ES-I3 (cell line): ENCODE data around the gene PNP.
"Not testable (repeated sequence)": the region's sequence is repeated elsewhere in the genome, so short reads cannot be mapped to it uniquely, and the experiment has no call there.

Source experiments
- H3K36me3 ChIP-seq: 2 replicates; pipeline ENCODE4 v1.6.1; 2013; ENCODE audit warnings: mild to moderate bottlenecking, low read length, control low read depth, moderate library complexity; ENCODE audit not compliant: insufficient read depth
- H3K4me1 ChIP-seq: 2 replicates; pipeline ENCODE4 v1.6.1; 2013; ENCODE audit warnings: mild to moderate bottlenecking, control low read depth, low read length; ENCODE audit not compliant: insufficient read depth
- H3K9ac ChIP-seq: 2 replicates; pipeline ENCODE4 v1.6.1; 2013; ENCODE audit warnings: low read depth, mild to moderate bottlenecking, low read length, moderate library complexity
- H3K9me3 ChIP-seq: 2 replicates; pipeline ENCODE4 v1.6.1; 2013; ENCODE audit warnings: mild to moderate bottlenecking, low read length, moderate library complexity; ENCODE audit not compliant: control insufficient read depth, insufficient read depth

Gene PNP

DNA sequence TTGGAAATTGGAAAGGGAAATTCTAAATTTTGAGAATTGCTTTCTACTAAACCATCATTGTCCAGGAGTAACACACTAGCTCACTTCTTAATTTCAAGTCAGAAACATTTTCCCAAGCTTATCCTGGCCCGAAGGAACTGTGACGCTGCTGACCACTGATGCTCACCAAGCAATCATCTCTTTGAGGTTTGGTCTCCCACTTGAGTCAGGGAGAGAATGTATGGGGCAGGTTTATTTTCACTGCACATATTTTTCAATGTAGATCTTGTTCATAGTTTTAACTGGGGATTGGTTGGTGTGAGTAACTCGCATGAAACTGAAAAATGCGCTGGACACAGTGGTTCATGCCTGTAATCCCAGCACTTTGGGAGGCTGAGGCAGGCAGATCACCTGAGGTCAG is 23.3 kb downstream of the PNP start:
- no peak overlapping the region for H3K9ac ChIP-seq
- no peaks in the 10 kb centered on the region for H3K36me3 ChIP-seq
- no peaks in the 10 kb centered on the region for H3K9me3 ChIP-seq
- peaks cover 24% of the 10 kb centered on the region for H3K4me1 ChIP-seq

DNA sequence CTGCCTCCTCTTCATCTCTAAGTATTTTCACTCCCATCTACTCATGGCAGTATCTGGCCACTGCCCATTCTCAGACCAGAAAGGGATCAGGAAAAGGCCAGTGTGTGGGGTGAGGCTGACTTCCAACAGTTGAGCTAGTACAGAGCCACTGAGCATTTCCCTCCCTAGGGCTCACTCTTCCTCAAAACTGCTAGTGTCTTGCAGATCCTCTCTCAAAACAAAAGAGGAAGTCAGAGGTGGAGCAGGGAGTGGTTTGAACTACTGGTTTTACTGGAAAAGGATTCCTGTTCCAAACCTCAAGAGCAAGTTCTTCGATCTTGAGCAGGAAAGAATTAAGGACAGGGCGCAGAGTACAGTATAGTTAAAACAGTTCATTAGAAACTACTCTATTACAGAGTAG is 24.4 kb downstream of the PNP start:
- H3K4me1 ChIP-seq: peaks cover 21% of the 10 kb centered on the region
- H3K9me3 ChIP-seq: no peaks in the 10 kb centered on the region
- no peaks in the 10 kb centered on the region for H3K36me3 ChIP-seq
- H3K9ac ChIP-seq: no peak overlapping the region

DNA sequence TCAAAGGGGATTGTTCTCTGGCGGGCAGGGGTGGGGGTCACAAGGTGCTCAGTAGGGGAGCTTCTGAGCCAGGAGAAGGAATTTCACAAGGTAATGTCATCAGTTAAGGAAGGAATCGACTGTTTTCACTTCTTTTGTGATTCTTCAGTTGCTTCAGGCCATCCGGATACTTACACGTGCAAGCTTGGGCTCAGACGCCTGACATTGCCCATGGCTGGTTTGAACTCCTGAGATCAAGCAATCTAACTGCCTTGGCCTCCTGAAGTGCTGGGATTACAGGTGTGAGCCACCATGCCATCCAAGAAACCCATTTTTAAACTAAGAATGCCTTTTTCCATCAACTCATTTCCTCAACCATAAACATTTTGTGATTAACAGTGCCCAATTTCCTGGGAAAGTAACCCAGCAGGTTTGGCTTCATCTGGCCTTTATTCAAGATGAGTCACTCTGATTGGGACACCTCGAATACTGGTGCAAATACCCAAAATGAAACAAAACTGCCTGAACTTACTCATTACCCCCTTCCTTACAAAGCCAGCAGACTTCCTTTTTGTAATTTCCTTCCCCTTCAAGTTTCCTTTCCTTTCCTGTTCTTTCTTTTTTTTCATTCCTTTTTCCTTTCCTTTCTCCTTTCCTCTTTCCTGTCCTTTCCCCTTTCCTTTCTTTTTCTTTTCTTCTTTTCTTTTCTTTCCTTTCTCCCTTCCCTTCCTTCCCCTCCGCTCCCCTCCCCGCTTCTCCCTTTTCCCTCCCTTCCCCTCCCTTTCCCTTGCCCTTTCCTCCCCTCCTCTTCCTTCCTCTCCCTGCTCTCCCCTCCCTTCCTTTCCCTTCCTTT is 25.9 kb downstream of the PNP start:
- peaks cover 23% of the 10 kb centered on the region for H3K4me1 ChIP-seq
- no peaks in the 10 kb centered on the region for H3K9me3 ChIP-seq
- H3K9ac ChIP-seq: no peak overlapping the region; the same call in 1 of the 2 replicates
- H3K36me3 ChIP-seq: no peaks in the 10 kb centered on the region

DNA sequence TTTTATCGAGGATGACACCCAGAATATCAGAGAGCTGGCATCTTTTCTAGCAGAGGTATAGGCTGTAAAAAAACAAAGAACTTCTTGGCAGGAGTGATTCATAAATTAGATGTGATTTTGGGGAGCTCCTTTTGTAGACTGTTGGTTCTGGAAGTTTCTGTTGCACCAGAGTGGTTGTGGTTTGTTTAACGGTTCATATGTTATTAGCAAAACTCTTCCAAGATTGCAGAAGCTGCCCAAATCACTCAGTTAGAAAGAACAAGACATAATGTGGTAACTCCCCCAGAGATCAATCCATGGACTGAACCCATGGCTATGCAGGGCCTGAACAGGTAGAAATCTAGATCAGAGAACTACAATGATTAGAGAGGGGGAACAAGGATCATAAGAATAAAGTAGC is 29.4 kb downstream of the PNP start:
- Histone ChIP-seq H3K36me3 (no peaks in the 10 kb centered on the region), H3K4me1 (peaks cover 17% of the 10 kb centered on the region), H3K9ac (no peak overlapping the region), H3K9me3 (no peaks in the 10 kb centered on the region)

DNA sequence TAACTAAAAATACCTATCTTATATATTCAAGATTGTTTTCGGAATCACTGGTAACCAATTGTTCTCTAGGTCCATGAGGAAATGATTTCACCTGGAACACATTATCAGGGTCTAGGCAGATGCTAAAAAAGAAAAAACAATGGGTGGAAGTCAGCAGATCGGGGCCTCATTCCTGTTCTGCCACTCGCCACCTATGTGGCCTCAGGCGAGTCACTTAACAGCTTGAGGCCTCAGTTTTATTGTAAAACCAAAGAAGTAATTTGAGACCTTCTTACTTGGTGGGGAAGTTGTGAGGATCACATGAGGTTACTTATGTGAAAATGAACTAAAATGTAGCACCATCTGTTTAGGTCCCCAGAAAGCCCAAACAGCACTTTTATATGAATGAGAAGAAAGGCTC is 29.9 kb downstream of the PNP start:
- Histone ChIP-seq H3K36me3 (no peaks in the 10 kb centered on the region), H3K4me1 (peaks cover 17% of the 10 kb centered on the region), H3K9ac (no peak overlapping the region), H3K9me3 (no peaks in the 10 kb centered on the region)

DNA sequence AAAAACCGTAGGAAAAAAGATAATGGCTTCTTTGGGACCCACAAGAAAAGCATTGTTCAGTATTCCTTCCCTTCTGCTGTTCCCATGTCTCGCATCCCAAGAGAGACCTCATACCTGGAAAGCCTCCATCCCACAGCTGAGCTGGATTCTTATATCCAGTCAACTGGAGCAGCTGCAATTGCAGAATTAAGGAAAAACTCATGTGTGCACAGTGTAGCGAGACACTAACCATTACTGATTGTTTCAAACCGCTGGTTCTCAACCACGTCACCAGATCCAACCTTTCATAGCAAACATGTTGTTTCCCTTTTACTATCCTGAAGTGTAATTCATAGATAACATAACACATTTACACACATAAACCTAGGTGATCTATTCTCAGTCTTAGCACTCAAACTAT is 30.7 kb downstream of the PNP start:
- no peaks in the 10 kb centered on the region for H3K36me3 ChIP-seq
- peaks cover 17% of the 10 kb centered on the region for H3K4me1 ChIP-seq
- no peaks in the 10 kb centered on the region for H3K9me3 ChIP-seq
- no peak overlapping the region for H3K9ac ChIP-seq

DNA sequence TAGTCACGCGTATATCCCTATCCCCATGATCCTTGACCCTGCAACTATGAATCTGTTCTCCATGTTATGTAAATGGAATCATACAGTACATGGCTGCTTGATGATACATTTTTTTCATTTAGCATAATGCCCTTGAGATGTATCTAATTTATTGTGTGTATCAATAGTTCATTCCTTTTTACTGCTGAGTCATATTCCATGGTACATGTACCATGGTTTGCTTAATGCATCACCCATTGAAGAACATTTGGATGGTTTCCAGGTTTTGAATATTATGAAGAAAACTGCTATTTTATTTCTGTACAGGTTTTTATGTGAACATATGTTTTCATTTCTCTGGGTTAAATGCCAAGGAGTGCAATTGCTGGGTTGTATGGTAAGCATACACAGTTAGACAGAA is 32.1 kb downstream of the PNP start:
- no peak overlapping the region for H3K9ac ChIP-seq
- H3K9me3 ChIP-seq: no peaks in the 10 kb centered on the region
- H3K36me3 ChIP-seq: no peaks in the 10 kb centered on the region
- peaks cover 17% of the 10 kb centered on the region for H3K4me1 ChIP-seq

DNA sequence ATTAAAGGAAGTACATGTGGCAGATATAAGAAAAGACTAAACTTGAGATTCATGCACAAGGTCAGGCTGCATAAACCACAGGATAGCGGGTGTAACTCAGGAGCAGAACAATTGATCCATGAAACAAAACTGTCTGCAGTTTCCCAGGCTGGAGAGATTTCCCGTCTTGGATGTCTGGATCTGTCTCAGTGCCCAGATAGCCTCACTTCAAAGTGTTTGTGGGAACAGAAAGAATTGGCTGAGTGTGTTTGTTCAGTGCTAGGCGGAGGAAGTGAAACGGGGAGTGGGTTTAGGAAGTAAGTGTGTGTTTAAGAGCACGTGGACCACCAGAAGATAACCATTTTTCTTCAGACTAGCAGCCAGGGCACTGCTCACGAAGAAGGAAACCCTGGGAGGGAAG is 34.7 kb downstream of the PNP start:
- Histone ChIP-seq H3K9me3 (no peaks in the 10 kb centered on the region), H3K4me1 (peaks cover 12% of the 10 kb centered on the region), H3K9ac (no peak overlapping the region), H3K36me3 (no peaks in the 10 kb centered on the region)

DNA sequence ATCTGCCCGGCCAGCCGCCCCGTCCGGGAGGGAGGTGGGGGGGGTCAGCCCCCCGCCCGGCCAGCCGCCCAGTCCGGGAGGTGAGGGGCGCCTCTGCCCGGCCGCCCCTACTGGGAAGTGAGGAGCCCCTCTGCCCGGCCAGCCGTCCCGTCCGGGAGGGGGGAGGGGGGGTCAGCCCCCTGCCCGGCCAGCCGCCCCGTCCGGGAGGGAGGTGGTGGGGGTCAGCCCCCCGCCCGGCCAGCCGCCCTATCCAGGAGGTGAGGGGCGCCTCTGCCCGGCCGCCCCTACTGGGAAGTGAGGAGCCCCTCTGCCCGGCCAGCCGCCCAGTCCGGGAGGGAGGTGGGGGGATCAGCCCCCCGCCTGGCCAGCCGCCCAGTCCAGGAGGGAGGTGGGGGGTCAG is 37.1 kb downstream of the PNP start:
- not testable (repeated sequence) for H3K9ac ChIP-seq, H3K36me3 ChIP-seq, H3K4me1 ChIP-seq, H3K9me3 ChIP-seq

DNA sequence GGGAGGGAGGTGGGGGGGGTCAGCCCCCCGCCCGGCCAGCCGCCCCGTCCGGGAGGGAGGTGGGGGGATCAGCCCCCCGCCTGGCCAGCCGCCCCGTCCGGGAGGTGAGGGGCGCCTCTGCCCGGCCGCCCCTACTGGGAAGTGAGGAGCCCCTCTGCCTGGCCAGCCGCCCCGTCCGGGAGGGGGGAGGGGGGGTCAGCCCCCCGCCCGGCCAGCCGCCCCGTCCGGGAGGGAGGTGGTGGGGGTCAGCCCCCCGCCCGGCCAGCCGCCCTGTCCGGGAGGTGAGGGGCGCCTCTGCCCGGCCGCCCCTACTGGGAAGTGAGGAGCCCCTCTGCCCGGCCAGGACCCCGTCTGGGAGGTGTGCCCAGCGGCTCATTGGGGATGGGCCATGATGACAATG is 37.5 kb downstream of the PNP start:
- not testable (repeated sequence) for H3K9ac ChIP-seq, H3K4me1 ChIP-seq

DNA sequence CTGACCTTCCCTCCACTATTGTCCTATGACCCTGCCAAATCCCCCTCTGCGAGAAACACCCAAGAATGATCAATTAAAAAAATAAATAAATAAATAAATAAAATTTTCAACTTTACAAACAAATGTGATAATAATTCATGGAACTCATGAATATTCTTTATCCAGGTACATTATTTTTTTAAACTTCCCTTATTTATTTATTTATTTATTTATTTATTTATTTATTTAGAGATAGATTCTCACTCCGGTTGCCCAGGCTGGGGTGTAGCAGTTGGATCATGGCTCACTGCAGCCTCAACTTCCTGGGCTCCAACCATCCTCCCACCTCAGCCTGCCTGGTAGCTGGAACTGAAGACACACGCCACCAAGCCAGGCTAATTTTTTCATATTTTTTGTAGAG is 38.3 kb downstream of the PNP start:
- H3K9ac ChIP-seq, H3K9me3 ChIP-seq, H3K4me1 ChIP-seq, H3K36me3 ChIP-seq: not testable (repeated sequence)

More for the DNA sequence above, 37.5 kb downstream of the PNP start:
- not testable (repeated sequence) for H3K9me3 ChIP-seq, H3K36me3 ChIP-seq

DNA sequence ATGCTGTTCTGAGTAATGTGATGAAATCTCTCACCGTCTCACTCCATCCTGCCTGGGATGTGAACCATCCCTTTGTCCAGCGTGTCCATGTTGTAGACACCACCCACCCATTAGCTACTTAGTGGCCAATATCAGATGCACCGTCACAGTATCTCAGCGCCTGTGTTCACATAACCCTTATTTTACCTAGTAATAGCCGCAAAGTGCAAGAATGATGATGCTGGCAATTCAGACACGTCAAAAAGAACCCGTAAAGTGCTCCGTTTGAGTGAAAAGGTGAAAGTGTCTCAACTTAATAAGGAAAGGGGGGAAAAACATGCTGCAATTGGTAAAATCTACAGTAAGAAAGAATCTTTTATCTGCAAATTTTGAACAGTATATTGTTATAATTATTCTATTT is 39.2 kb downstream of the PNP start:
- H3K9ac ChIP-seq: no peak overlapping the region
- H3K4me1 ChIP-seq: peaks cover 10% of the 10 kb centered on the region; the same call in 1 of the 2 replicates
- no peaks in the 10 kb centered on the region for H3K9me3 ChIP-seq
- no peaks in the 10 kb centered on the region for H3K36me3 ChIP-seq

DNA sequence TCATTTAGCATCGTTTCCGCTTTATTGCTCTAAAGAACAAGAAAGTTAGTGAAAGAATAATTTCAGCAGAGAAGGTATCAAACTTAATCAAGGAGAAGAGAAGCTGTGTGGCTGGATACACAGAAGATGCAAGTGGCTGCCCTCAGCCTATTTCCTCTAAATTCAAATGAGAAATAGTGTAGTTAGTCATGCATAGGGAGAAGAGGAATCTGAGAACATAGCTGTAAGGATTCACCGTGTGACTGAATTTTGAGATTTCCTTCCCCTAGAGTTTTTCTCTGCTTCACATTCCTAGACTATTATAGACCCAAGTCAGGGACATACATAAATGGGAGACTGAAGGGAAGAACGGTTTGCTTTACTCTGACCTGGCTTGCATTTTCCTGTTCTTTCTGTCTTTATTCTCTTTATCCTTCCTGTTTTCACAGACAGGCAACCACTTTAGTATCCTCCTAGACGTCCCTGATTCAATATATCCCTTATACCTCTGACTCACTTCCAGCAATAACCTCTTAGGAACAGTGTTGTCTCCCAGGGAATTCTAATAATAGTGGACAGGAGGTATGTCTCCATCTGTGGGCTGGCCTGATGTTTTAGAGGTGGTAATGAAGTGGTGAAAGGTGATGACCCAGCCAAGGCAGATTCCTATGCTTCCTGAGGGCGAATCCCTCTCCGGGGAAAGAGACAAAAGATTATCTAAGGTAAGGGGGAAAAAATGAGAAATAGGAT is 43.1 kb downstream of the PNP start:
- H3K36me3 ChIP-seq: no peaks in the 10 kb centered on the region
- H3K9me3 ChIP-seq: no peaks in the 10 kb centered on the region
- no peak overlapping the region for H3K9ac ChIP-seq
- peaks cover 10% of the 10 kb centered on the region; the same call in 1 of the 2 replicates for H3K4me1 ChIP-seq

DNA sequence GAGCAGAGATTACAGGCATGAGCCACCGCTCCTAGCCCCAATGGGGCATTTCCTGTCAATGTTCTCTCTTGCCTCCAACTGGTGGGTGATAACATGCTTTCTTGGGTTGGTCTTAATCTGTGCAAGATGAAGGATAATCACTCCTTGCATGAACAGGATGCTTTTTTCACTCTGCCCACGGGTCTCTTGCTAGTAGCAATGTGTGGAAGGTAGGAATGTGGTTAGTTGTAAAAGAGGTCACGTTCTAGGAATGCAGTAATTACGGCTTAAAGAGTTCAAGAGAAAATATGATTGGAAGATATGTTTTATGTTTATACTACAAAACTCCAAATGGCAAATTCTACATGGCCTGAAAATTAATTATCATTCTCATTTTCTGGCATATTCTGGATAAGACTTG is 46.6 kb downstream of the PNP start:
- Histone ChIP-seq H3K36me3 (no peaks in the 10 kb centered on the region), H3K4me1 (peaks cover 10% of the 10 kb centered on the region; the same call in 1 of the 2 replicates), H3K9me3 (no peaks in the 10 kb centered on the region)

DNA sequence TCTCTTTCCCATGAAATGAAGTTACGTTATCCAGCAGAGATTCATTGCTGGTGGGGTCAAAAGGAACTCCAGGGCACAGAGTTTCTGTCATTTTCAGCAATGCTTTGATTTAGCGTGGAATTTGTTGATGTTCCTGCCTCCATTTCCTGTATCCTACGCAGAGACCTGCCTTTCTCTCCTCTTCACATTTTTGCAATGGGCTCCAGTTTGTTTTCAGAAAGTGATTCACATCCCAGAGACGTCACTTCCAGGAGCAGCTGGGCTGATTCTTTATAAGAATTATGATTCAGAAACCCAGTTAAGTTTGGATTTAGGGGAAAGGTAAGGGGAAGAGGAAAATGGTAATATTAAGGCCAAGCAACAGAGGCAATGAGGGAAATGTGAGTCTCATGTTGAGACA is 47.7 kb downstream of the PNP start:
- Histone ChIP-seq H3K9me3 (no peaks in the 10 kb centered on the region), H3K36me3 (no peaks in the 10 kb centered on the region), H3K9ac (no peak overlapping the region), H3K4me1 (peaks cover 10% of the 10 kb centered on the region; the same call in 1 of the 2 replicates)

More for the DNA sequence above, 46.6 kb downstream of the PNP start:
- H3K9ac ChIP-seq: no peak overlapping the region
